HG03103 (cell line): ENCODE results near the gene TADA3.

ENCODE experiments used
- ATAC-seq: cut with Tn5 transposase; IDR thresholded peaks from one replicate; pipeline ENCODE4 v1.9.1; 2021; ENCODE audit warnings: low read depth; ENCODE audit not compliant: unreplicated experiment

Gene TADA3

GRCh38 chr3:9765865-9766264 is 26.4 kb downstream of the TADA3 start:
- ATAC-seq: no peak

DNA sequence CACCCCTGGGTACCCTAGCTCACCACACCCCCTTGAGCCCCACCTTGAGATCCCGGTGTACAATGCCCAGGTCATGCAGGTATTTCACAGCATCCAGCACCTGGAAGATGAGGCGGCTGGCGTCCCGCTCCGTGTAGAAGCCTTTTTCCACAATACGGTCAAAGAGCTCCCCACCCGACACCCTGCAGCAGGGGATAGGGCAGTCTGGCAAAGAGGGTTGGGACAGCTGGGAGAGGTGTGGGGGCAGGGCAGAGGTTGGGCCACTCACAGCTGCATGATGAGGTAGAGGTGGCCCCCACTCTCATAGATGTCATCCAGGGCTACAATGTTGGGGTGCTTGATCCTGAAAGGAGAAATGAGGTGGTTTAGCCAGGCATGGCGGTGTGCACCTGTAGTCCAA is 29.4 kb downstream of the TADA3 start:
- ATAC-seq: no peak

- ATAC-seq: no peak
These were observed 30.4 kb downstream of the TADA3 start for GRCh38 chr3:9761919-9762318.

DNA sequence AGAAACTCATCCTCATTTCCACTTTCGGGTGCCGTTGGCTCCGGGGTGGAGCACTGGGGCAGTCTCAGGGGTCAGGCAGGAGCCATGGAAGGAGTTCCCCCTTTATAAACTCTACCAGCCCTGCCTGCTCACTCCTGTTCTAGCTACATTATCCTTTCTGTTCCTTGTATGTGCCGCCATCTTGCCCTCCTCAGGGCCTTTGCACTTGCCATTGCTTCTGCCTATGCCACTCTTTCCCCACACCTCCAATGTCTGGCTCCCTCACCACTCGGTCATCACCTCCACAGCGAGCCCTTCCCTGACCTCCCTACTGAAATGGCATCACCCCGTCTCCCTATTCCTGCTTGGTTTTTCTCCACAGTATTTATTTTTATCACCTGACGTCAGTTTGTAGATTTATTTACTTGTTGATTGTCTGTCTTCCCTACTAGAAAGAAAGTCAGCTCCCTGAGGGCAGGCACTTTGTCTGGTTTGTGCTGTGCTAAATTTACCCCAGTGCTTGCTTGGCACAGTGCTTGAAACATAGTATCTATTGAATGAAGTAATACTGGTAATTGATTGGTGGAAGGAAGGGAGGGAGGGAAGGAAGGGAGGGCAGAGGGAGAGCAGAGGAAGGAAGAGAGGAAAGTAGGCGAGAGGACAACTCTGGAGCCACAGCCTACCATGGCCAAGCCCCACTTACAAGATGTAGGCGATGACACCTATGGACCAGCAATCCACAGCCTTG is 31.3 kb downstream of the TADA3 start:
- no peak for ATAC-seq

DNA sequence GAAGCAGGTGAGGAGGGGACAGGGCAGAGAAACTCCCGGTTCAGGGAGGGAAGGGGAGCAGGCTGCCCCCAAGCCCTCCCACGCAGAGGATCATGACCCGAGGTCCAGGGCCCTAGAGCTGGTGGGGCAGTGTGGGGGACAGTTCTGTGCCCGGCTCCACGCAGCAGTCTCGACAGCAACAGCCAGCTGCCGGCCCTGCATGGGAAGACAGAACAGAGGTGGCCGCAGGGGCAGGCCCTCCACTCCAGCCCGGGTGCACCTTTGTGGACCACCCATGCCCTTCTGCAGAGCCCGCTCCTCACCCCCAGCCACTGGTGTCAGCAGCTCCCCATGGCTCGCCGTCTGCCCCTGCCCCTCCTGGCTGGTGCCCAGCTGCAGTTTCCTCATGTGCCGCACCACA is 34.8 kb downstream of the TADA3 start:
- no peak for ATAC-seq

DNA sequence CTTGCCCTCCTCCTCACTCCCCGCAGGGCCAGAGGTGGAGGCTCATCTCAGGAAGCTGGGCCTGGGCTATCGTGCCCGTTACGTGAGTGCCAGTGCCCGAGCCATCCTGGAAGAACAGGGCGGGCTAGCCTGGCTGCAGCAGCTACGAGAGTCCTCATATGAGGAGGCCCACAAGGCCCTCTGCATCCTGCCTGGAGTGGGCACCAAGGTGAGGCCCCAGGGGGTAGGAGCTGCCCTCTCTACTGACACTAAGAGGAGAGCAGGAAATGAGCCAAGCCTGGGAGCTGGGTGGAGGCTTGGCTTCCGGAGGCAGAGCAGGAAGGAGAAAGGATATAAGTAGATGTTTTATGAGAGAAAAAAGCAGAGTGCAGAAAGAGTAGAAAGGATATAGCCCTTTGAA is 37.6 kb downstream of the TADA3 start:
- ATAC-seq: no peak

GRCh38 chr3:9750556-9751411 is 41.5 kb downstream of the TADA3 start:
- no peak for ATAC-seq

GRCh38 chr3:9749645-9750555 is 42.4 kb downstream of the TADA3 start, which contains the start of gene OGG1:
TSS of gene OGG1 (plus strand) at chr3:9749952. CDS start at chr3:9750287, 335 bp downstream.
- ATAC-seq: peak; percentile 92

DNA sequence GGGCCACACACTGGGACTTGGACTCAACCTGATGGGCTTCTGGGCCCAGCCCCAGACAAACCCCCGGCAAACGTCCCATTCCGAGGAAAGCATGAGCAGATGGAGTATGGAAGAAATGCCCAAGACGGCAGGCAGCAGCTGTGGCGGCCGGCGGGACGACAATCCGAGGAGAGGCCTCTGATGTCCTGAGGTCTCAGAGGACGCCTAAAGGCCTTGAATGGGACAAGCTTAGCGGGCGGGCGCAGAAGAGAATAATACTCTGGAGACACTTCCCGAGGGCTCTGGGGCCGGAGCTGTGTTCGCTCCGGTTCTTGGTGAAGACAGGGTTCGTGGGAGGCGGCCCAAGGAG is 43.0 kb downstream of the TADA3 start:
- no peak for ATAC-seq

DNA sequence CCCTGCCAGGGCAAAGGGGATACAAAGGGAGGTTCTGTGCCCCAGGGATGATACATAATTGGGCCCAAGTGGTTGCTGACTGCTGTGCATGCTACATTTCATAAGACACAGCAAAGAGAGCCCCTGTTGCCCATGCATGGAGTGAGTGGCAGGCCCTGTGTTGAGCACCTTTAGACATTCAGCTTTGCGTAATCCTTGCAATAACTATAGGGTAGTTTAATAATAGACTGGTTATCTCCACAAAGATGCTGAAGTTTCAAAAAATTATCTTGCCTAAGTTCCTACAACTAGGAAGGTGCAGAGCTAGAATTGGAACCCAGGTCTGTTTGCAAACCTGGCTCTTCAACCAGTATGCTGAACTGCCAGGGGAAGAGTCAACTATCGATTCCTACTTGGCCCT is 44.2 kb downstream of the TADA3 start:
- ATAC-seq: no peak

- ATAC-seq: no peak
These were observed 45.0 kb downstream of the TADA3 start for GRCh38 chr3:9747267-9747666.

DNA sequence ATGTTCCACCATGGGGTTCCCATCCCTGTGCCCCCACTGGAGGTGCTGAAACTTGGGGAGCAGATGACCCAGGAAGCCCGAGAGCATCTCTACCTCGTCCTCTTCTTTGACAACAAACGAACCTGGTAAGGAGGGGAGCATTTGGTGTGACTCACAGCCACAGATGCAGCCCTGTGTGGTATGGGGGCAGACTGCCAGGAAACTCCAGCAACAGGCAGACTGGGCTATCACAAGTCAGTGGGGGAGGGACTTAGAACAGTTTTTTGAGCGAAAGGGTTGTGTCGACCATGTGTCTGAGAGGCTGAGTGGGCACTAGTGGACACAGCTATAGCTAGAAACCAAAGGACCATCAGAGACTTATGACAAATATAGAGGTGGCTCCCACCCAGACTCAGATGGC is 45.9 kb downstream of the TADA3 start:
- ATAC-seq: no peak

- no peak for ATAC-seq
These were observed 46.8 kb downstream of the TADA3 start for GRCh38 chr3:9745521-9745920.

DNA sequence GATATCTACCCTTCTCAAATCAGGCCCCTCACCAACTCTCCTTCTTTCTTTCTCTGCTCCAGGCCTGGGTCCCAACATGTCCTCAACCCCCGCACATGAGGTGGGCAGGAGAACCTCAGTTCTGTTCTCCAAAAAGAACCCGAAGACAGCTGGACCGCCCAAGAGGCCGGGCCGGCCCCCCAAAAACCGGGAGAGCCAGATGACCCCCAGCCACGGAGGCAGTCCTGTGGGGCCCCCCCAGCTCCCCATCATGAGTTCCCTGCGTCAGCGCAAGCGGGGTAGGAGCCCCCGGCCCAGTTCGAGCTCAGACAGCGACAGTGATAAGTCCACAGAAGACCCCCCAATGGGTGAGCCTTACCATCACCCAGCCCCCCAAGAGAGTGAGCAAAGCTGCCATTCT is 48.1 kb downstream of the TADA3 start:
- ATAC-seq: no peak

DNA sequence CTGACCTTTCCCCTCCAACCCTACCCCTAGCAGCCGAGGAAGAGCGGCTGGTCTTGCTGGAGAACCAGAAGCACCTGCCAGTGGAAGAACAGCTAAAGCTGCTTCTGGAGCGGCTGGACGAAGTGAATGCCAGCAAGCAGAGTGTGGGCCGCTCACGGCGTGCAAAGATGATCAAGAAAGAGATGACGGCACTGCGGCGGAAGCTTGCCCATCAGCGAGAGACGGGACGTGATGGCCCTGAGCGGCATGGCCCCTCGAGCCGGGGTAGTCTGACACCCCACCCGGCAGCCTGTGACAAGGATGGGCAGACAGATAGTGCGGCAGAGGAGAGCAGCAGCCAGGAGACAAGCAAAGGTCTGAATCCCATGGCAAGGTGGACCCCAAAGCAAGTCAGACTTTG is 48.7 kb downstream of the TADA3 start:
- no peak for ATAC-seq

GRCh38 chr3:9742560-9742959 is 49.7 kb downstream of the TADA3 start:
- no peak for ATAC-seq

DNA sequence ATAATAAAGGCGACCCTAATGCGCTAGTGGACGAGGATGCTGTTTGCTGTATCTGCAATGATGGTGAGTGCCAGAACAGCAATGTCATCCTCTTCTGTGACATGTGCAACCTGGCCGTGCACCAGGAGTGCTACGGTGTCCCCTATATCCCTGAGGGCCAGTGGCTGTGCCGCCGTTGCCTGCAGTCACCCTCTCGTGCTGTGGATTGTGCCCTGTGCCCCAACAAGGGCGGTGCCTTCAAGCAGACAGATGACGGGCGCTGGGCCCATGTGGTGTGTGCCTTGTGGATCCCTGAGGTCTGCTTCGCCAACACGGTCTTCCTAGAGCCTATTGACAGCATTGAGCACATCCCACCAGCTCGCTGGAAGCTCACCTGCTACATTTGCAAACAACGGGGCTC is 53.1 kb downstream of the TADA3 start:
- ATAC-seq: no peak

DNA sequence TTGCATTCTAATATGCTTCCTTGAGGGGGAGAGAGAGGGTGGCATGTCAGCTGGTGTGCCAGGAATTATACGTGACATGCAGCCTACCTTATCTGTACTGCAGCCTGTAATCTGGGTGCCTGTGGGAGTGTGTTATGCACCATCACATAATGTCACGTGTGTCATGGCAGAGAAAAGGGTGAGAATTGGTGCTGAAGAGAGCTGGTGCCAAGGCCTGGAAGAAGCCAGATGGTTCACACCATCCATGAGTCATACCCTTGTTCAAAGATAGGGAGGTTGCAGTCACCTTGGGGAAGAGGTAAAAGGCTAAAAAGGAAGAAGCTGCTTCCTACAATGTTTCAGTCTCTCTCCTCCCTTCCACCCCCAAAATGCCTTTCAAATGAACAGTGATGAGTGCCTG is 55.4 kb downstream of the TADA3 start:
- no peak for ATAC-seq

- ATAC-seq: no peak
These were observed 59.5 kb downstream of the TADA3 start for GRCh38 chr3:9732740-9733115.

- no peak for ATAC-seq
These were observed 60.1 kb downstream of the TADA3 start for GRCh38 chr3:9732080-9732739.
